Measurements from ENCODE around the gene PTPRG. TPM values are rescaled to one million over a fixed set of nuclear protein-coding genes. Genes with fewer than 3 reads are reported as not detected.

The PTPRG gene
- total and polyA plus RNA-seq, 2 donors (not counting 3 experiments of a cell fraction or from before 2014, with no cell fraction given): 8.9 to 39.1 TPM

DNA sequence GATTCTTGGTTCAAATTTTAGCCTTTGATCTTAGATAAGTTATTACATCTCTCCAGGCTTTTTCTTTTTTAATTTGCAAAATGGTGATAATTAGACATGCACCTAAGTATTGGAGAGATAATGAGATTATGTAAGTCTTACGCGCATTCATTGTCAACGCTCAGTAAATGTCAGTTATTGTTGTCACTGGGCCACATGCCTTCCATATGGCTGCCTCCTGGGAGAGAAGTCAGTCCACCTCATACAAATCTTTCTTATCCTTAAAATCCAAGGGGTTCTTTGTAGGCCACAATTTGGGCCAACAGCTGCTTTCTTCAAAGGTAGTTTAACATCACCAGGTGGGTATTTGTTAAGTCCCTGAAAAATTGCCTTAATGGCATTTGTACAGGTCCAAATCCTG, 25.5 kb upstream of the PTPRG start:
- Histone ChIP-seq H3K27ac (ENCODE audit: insufficient read depth, low read depth, low read length) (no peak overlapping the region), H3K27me3 (ENCODE audit: control insufficient read depth in 2 of 2, insufficient read depth in 2 of 2, low read length in 2 of 2) (peaks cover 2 to 4% of the 10 kb centered on the region in 2 experiments), H3K36me3 (ENCODE audit: control insufficient read depth in 2 of 2, extremely low read depth in 1 of 2, insufficient read depth in 2 of 2, low read length in 2 of 2) (no peaks in the 10 kb centered on the region), H3K4me1 (ENCODE audit: control insufficient read depth, extremely low read depth, insufficient read depth, low read length) (peaks cover 5% of the 10 kb centered on the region), H3K4me3 (replicated peaks in 1 of 3; ENCODE audit: insufficient read depth in 1 of 3, low read depth in 1 of 3, low read length in 3 of 3) (no peak overlapping the region), H3K79me2 (ENCODE audit: control insufficient read depth, insufficient read depth, low read length) (no peaks in the 10 kb centered on the region), H3K4me2 (ENCODE audit: insufficient read depth, low read length) (no peak overlapping the region), H3K9me3 (replicated peaks; ENCODE audit: control insufficient read depth, insufficient read depth, low read length) (no peaks in the 10 kb centered on the region), H3K9me1 (replicated peaks; ENCODE audit: control insufficient read depth, extremely low read depth, insufficient read depth, low read length) (no peaks in the 10 kb centered on the region), H4K20me1 (replicated peaks; ENCODE audit: control insufficient read depth, extremely low read depth, insufficient read depth, low read length) (no peaks in the 10 kb centered on the region), H2AFZ (ENCODE audit: low read depth, low read length) (no peak overlapping the region), H3K9ac (replicated peaks; ENCODE audit: extremely low read depth, insufficient read depth, low read length) (no peak overlapping the region)
- FAIRE-seq: no peak
- POLR2A ChIA-PET: no interaction called here
- intact Hi-C loops (cut with micrococcal nuclease): no loop called here
- no peak for DNase-seq (ENCODE audit: low read depth, low spot score)
- CTCF ChIA-PET: interaction anchor here (1.0 to 1.1 kb wide), 2 partner anchors 648 to 651 kb away, joined by 3 read pairs; no protein-coding TSS in a partner anchor
- dilution Hi-C loops (cut with MboI; ENCODE audit: extremely low pct_ligation_motif_present, low sequenced_read_pairs): no loop called here
- TF ChIP-seq GATA2 (IDR thresholded peaks at IDR 0.05; ENCODE audit: insufficient read depth, insufficient read length, low read depth, low read length) (no peak), EZH2 (IDR thresholded peaks at IDR 0.05; ENCODE audit: borderline replicate concordance, low read depth, low read length, severe bottlenecking) (no peak), MYC (IDR thresholded peaks at IDR 0.05; ENCODE audit: low read depth, low read length) (no peak), POLR2AphosphoS5 (IDR thresholded peaks at IDR 0.05; ENCODE audit: insufficient read depth, low read depth, low read length) (no peak), JUN (IDR thresholded peaks at IDR 0.05; ENCODE audit: borderline replicate concordance, insufficient read depth, insufficient read length, low read depth) (no peak), FOS (IDR thresholded peaks at IDR 0.05; ENCODE audit: borderline replicate concordance, insufficient read depth, low read length) (no peak), POLR2A (IDR thresholded peaks at IDR 0.05; ENCODE audit: low read depth, low read length) (no peak)
- TF ChIP-seq, protein P1, sequence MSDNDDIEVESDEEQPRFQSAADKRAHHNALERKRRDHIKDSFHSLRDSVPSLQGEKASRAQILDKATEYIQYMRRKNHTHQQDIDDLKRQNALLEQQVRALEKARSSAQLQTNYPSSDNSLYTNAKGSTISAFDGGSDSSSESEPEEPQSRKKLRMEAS (IDR thresholded peaks at IDR 0.05; ENCODE audit: insufficient read depth, insufficient read length): no peak
- TF ChIP-seq, protein P2, sequence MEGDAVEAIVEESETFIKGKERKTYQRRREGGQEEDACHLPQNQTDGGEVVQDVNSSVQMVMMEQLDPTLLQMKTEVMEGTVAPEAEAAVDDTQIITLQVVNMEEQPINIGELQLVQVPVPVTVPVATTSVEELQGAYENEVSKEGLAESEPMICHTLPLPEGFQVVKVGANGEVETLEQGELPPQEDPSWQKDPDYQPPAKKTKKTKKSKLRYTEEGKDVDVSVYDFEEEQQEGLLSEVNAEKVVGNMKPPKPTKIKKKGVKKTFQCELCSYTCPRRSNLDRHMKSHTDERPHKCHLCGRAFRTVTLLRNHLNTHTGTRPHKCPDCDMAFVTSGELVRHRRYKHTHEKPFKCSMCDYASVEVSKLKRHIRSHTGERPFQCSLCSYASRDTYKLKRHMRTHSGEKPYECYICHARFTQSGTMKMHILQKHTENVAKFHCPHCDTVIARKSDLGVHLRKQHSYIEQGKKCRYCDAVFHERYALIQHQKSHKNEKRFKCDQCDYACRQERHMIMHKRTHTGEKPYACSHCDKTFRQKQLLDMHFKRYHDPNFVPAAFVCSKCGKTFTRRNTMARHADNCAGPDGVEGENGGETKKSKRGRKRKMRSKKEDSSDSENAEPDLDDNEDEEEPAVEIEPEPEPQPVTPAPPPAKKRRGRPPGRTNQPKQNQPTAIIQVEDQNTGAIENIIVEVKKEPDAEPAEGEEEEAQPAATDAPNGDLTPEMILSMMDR (IDR thresholded peaks at IDR 0.05; ENCODE audit: extremely low read depth in 1 of 2, insufficient read depth in 1 of 2, low read depth in 1 of 2, low read length in 2 of 2): no peak
- no TSS peak for BruUV-seq (replicated peaks)
